Liver (tissue), 3 donors: Measurements from ENCODE around the gene FCHO2.

Experiments
- JUND ChIP-seq, 2 donors: IDR thresholded peaks; 2 replicates each; pipeline ENCODE4 v1.6.1; 2016; ENCODE audit warnings: antibody characterized with exemption in 2 of 2
- RAD21 ChIP-seq, 2 donors: IDR thresholded peaks; 2 replicates each; pipeline ENCODE4 v1.6.1; 2016; ENCODE audit warnings: antibody characterized with exemption in 2 of 2, mild to moderate bottlenecking in 2 of 2
- REST ChIP-seq: IDR thresholded peaks from 2 replicates; pipeline ENCODE4 v1.6.1; 2016; ENCODE audit warnings: antibody characterized with exemption, mild to moderate bottlenecking
- SP1 ChIP-seq: IDR thresholded peaks from 2 replicates; pipeline ENCODE4 v1.6.1; 2018; ENCODE audit warnings: antibody characterized with exemption, mild to moderate bottlenecking
- TF ChIP-seq, protein P1 (sequence below): fragments of 150-350 bp; IDR thresholded peaks from 2 replicates; pipeline ENCODE4 v1.5.1; 2017; ENCODE audit warnings: improper control_type of control experiment, low read depth, low read length; ENCODE audit not compliant: missing input control
- donor health status: healthy.
- donor health status: healthy.

DNA sequence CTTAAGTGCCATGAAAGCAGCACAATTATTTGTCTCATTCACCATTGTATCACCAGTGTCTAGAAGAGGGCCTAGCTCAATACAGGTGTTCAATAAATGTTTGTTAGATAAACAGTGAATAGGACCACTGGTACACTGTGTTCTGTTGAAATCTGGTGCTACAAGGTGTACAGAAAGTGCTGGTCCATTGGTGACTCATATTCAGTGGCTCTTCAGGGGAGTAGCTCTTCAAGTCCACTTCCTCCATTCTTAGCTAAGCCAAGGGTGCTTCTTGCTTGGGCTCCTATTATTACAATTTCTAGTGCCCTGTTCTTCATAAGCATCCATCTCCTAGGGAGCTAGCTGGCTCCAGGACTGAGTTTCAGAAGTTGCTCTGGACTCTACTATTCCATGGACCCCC is 6.4 kb upstream of the FCHO2 start:
- TF ChIP-seq, protein P1, sequence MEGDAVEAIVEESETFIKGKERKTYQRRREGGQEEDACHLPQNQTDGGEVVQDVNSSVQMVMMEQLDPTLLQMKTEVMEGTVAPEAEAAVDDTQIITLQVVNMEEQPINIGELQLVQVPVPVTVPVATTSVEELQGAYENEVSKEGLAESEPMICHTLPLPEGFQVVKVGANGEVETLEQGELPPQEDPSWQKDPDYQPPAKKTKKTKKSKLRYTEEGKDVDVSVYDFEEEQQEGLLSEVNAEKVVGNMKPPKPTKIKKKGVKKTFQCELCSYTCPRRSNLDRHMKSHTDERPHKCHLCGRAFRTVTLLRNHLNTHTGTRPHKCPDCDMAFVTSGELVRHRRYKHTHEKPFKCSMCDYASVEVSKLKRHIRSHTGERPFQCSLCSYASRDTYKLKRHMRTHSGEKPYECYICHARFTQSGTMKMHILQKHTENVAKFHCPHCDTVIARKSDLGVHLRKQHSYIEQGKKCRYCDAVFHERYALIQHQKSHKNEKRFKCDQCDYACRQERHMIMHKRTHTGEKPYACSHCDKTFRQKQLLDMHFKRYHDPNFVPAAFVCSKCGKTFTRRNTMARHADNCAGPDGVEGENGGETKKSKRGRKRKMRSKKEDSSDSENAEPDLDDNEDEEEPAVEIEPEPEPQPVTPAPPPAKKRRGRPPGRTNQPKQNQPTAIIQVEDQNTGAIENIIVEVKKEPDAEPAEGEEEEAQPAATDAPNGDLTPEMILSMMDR = no peak
- TF ChIP-seq RAD21 (IDR thresholded peaks at IDR 0.05) = no peak
- TF ChIP-seq REST = no peak
- TF ChIP-seq SP1 = no peak
- no peak for TF ChIP-seq JUND (IDR thresholded peaks at IDR 0.05)
